Measurements from ENCODE around the gene LRCH1.

Gene LRCH1

DNA sequence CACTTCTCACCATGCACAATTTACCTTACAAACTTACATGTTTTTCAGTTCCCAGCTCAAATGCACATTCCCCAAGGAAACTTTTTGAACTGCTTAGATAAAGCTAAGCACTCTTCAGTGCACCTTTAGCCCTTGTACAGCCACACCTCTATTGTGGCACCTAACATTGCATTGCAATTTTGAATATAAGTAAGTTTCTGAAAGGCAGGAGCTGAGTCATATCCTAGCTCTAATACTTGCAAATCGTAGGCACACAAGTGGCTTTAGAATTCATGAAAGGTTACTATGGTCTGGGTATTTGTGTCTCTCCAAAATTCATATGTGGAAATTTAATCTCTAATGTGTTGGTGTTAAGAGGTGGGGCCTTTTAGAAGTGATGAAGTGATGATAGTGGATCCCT lies 248.9 kb downstream of the LRCH1 start:
- no peak overlapping the region for H2AFZ ChIP-seq (ENCODE audit: low read depth)

More for the DNA sequence above, 248.9 kb downstream of the LRCH1 start:
- H3K27me3 ChIP-seq (ENCODE audit: insufficient read depth, low read depth): no peaks in the 10 kb centered on the region
- H3K9ac ChIP-seq: no peak overlapping the region
- no peak overlapping the region for H3K4me2 ChIP-seq
- H3K4me3 ChIP-seq (IDR thresholded peaks at IDR 0.05; ENCODE audit: insufficient read depth, low read depth, low read length): no peak overlapping the region
- TF ChIP-seq, protein P1, sequence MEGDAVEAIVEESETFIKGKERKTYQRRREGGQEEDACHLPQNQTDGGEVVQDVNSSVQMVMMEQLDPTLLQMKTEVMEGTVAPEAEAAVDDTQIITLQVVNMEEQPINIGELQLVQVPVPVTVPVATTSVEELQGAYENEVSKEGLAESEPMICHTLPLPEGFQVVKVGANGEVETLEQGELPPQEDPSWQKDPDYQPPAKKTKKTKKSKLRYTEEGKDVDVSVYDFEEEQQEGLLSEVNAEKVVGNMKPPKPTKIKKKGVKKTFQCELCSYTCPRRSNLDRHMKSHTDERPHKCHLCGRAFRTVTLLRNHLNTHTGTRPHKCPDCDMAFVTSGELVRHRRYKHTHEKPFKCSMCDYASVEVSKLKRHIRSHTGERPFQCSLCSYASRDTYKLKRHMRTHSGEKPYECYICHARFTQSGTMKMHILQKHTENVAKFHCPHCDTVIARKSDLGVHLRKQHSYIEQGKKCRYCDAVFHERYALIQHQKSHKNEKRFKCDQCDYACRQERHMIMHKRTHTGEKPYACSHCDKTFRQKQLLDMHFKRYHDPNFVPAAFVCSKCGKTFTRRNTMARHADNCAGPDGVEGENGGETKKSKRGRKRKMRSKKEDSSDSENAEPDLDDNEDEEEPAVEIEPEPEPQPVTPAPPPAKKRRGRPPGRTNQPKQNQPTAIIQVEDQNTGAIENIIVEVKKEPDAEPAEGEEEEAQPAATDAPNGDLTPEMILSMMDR (conservative IDR thresholded peaks at IDR 0.05; ENCODE audit: low read depth, low read length): no peak
- no peaks in the 10 kb centered on the region for H3K36me3 ChIP-seq (ENCODE audit: insufficient read depth)
- no peak overlapping the region for H3K27ac ChIP-seq
- H3K79me2 ChIP-seq (ENCODE audit: insufficient read depth, low read depth): no peaks in the 10 kb centered on the region
- no peaks in the 10 kb centered on the region for H3K4me1 ChIP-seq (ENCODE audit: low read depth, poor library complexity, severe bottlenecking)
- H4K20me1 ChIP-seq (ENCODE audit: insufficient read depth): no peaks in the 10 kb centered on the region

All from KMS-11 (cell line).